NCI-H69 (cell line): Measurements from ENCODE around the gene NGB.

Experiments used
- DNase-seq: peaks from one replicate; lab custom pipeline; 2025; lab: John Stamatoyannopoulos, UW

The NGB gene

GRCh38 chr14:77264466-77265186, 6.4 kb downstream of the NGB start:
- no peak for DNase-seq

- peak; percentile 26 for DNase-seq
These were observed 10.4 kb downstream of the NGB start for GRCh38 chr14:77260631-77261030.

GRCh38 chr14:77260199-77260598, 10.8 kb downstream of the NGB start:
- DNase-seq = no peak

GRCh38 chr14:77259025-77259715, 11.8 kb downstream of the NGB start:
- DNase-seq = no peak

GRCh38 chr14:77258566-77258965, 12.4 kb downstream of the NGB start:
- no peak for DNase-seq

- no peak for DNase-seq
These were observed 13.3 kb downstream of the NGB start for GRCh38 chr14:77257700-77258099.

- DNase-seq = no peak
These were observed 14.3 kb downstream of the NGB start for GRCh38 chr14:77256694-77257093.

GRCh38 chr14:77253333-77254190, 17.4 kb downstream of the NGB start:
- no peak for DNase-seq

GRCh38 chr14:77251870-77252269, 19.1 kb downstream of the NGB start:
- no peak for DNase-seq

- DNase-seq = no peak
These were observed 20.1 kb downstream of the NGB start for GRCh38 chr14:77250927-77251326.

- DNase-seq = no peak
These were observed 21.7 kb downstream of the NGB start for GRCh38 chr14:77249286-77249685.

- no peak for DNase-seq
These were observed 22.3 kb downstream of the NGB start for GRCh38 chr14:77248666-77249065.

GRCh38 chr14:77246784-77247183, 24.2 kb downstream of the NGB start:
- DNase-seq = no peak

GRCh38 chr14:77245820-77246219, 25.2 kb downstream of the NGB start:
- DNase-seq = peak; percentile 30

- no peak for DNase-seq
These were observed 27.2 kb downstream of the NGB start for GRCh38 chr14:77243853-77244252.

GRCh38 chr14:77242752-77243151, 28.3 kb downstream of the NGB start:
- DNase-seq = no peak

- DNase-seq = no peak
These were observed 29.1 kb downstream of the NGB start for GRCh38 chr14:77241955-77242354.

- peak; percentile 14 for DNase-seq
These were observed 30.6 kb downstream of the NGB start for GRCh38 chr14:77240336-77240915.

GRCh38 chr14:77239412-77239811, 31.6 kb downstream of the NGB start:
- no peak for DNase-seq

- peak; percentile 51 for DNase-seq
These were observed 32.0 kb downstream of the NGB start for GRCh38 chr14:77238996-77239395.

- DNase-seq = no peak
These were observed 32.6 kb downstream of the NGB start for GRCh38 chr14:77238356-77238755.

GRCh38 chr14:77236814-77237213, 34.2 kb downstream of the NGB start:
- peak; percentile 45 for DNase-seq
